Upper lobe of right lung (tissue), 1 donor: ENCODE data around the gene VARS2. TPM values are rescaled to one million over a fixed set of nuclear protein-coding genes. Genes with fewer than 3 reads are reported as not detected.
A peak's percentile ranks its signal among the peaks of the same experiment; 100 is the strongest.

Experiments used
- ATAC-seq: fragments of 200-7000 bp; cut with Tn5 transposase; one replicate; pipeline ENCODE4 v1.9.1; 2020; ENCODE audit warnings: mild to moderate bottlenecking, moderate library complexity
- DNase-seq: peaks from one replicate; pipeline ENCODE4 v3.0.0-alpha.2; 2020
- H3K27ac ChIP-seq: fragments of 200-600 bp; one replicate; pipeline ENCODE4 v1.8.0; 2022
- H3K27me3 ChIP-seq: fragments of 200-600 bp; one replicate; pipeline ENCODE4 v1.8.0; 2022; ENCODE audit warnings: mild to moderate bottlenecking
- H3K36me3 ChIP-seq: fragments of 200-600 bp; one replicate; pipeline ENCODE4 v1.8.0; 2022
- H3K4me1 ChIP-seq: fragments of 200-600 bp; one replicate; pipeline ENCODE4 v1.8.0; 2022
- H3K4me3 ChIP-seq: fragments of 200-600 bp; one replicate; pipeline ENCODE4 v1.8.0; 2022; ENCODE audit warnings: mild to moderate bottlenecking
- H3K9me3 ChIP-seq: fragments of 200-600 bp; one replicate; pipeline ENCODE4 v1.8.0; 2022
- CTCF ChIP-seq: fragments of 200-600 bp; IDR thresholded peaks from one replicate; pipeline ENCODE4 v1.8.0; 2022; ENCODE audit warnings: antibody characterized with exemption
- intact Hi-C: fragments of 100-400 bp; cut with DNase I; formaldehyde crosslinking; loops from one replicate; pipeline ENCODE4 v1.11.0; 2022
- total RNA-seq: library from RNA; stranded (reverse); fragmentation: NEBNext Ultra II Directional; extraction: Animal tissue kit (Norgen Biotek cat#: 25700); gene quantifications from one replicate; pipeline ENCODE4 v1.2.1, GENCODE V29; 2021
- donor health status: DM: no; HTN: yes; CAD: no; lungs with severe emphysema.

The VARS2 gene
- total RNA-seq, 1 donor from 2014 or later, result 28.7 TPM

- H3K27me3 ChIP-seq, result no peaks in the 10 kb centered on the region
- DNase-seq (peak; percentile 74), ATAC-seq (peak; percentile 32)
- peaks cover 5% of the 10 kb centered on the region for H3K36me3 ChIP-seq
- no peak for TF ChIP-seq CTCF
- H3K27ac ChIP-seq, result peak overlapping the region; percentile 78
- peak overlapping the region; percentile 69 for H3K4me3 ChIP-seq
- intact Hi-C loops, result no loop called here
- H3K9me3 ChIP-seq, result no peaks in the 10 kb centered on the region
- H3K4me1 ChIP-seq, result peaks cover 26% of the 10 kb centered on the region
Observed at GRCh38 chr6:30884521-30885480, 29.2 kb upstream of the VARS2 start.

- ATAC-seq (peak; percentile 45), DNase-seq (no peak)
- peak overlapping the region; percentile 69 for H3K4me3 ChIP-seq
- H3K36me3 ChIP-seq, result peaks cover 5% of the 10 kb centered on the region
- intact Hi-C loops, result no loop called here
- H3K27me3 ChIP-seq, result no peaks in the 10 kb centered on the region
- TF ChIP-seq CTCF, result no peak
- H3K4me1 ChIP-seq, result peaks cover 26% of the 10 kb centered on the region
- H3K27ac ChIP-seq, result peak overlapping the region; percentile 78
- H3K9me3 ChIP-seq, result no peaks in the 10 kb centered on the region
Observed at GRCh38 chr6:30885481-30885998, 28.5 kb upstream of the VARS2 start.

- H3K27me3 ChIP-seq, result no peaks in the 10 kb centered on the region
- H3K36me3 ChIP-seq, result peaks cover 5% of the 10 kb centered on the region
- peak overlapping the region; percentile 3 for H3K27ac ChIP-seq
- intact Hi-C loops, result no loop called here
- H3K9me3 ChIP-seq, result no peaks in the 10 kb centered on the region
- H3K4me1 ChIP-seq, result peaks cover 26% of the 10 kb centered on the region
- H3K4me3 ChIP-seq, result peak overlapping the region; percentile 69
- ATAC-seq (no peak), DNase-seq (peak; percentile 59)
- no peak for TF ChIP-seq CTCF
Observed at GRCh38 chr6:30885999-30886896, 27.8 kb upstream of the VARS2 start.

GRCh38 chr6:30886897-30887255 lies 27.2 kb upstream of the VARS2 start:
- no peak overlapping the region for H3K4me3 ChIP-seq
- peaks cover 7% of the 10 kb centered on the region for H3K36me3 ChIP-seq
- no peak for TF ChIP-seq CTCF
- H3K27ac ChIP-seq, result peak overlapping the region; percentile 3
- H3K9me3 ChIP-seq, result no peaks in the 10 kb centered on the region
- DNase-seq, result no peak
- no peaks in the 10 kb centered on the region for H3K27me3 ChIP-seq
- intact Hi-C loops, result no loop called here
- no peak for ATAC-seq
- H3K4me1 ChIP-seq, result peaks cover 26% of the 10 kb centered on the region

GRCh38 chr6:30887901-30888815 lies 25.9 kb upstream of the VARS2 start:
- H3K36me3 ChIP-seq, result peaks cover 20% of the 10 kb centered on the region
- intact Hi-C loops, result no loop called here
- no peaks in the 10 kb centered on the region for H3K9me3 ChIP-seq
- no peaks in the 10 kb centered on the region for H3K27me3 ChIP-seq
- ATAC-seq, result no peak
- TF ChIP-seq CTCF, result no peak
- peaks cover 21% of the 10 kb centered on the region for H3K4me1 ChIP-seq
- no peak overlapping the region for H3K27ac ChIP-seq
- H3K4me3 ChIP-seq, result no peak overlapping the region
- DNase-seq, result peak; percentile 0
